ENCODE measurements around the gene ZCCHC13.

- TF ChIP-seq POLR2AphosphoS5 (IDR thresholded peaks at IDR 0.05; ENCODE audit: borderline replicate concordance, low read depth, low read length) = no peak
- TF ChIP-seq EZH2 (IDR thresholded peaks at IDR 0.05) = no peak
Measured at GRCh38 chrX:74280759-74281158, 23.2 kb upstream of the ZCCHC13 start.

Data from SK-N-MC (cell line).